Measurements from ENCODE around the gene SLC36A1.

DNA sequence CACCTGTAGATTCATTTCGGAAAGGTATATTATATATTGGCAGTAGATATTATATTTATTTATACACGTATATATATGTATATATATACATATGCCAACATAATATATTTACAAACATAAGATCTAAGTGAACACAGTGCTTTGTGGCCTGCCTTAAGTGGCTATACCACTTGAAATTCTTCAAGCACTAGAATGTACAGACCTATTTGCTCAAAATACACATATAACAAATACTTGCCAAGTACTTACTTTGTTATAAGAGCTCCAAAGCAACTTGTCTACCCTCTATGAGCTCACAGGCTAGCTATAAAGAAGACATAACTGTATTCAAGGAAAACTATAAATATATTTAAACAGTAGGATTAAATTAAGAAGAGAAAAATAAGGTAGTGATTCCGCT, 33.6 kb upstream of the SLC36A1 start:
- TF ChIP-seq EZH2 (IDR thresholded peaks at IDR 0.05; ENCODE audit: low read length, missing control alignments), result no peak
- TF ChIP-seq, protein P1, sequence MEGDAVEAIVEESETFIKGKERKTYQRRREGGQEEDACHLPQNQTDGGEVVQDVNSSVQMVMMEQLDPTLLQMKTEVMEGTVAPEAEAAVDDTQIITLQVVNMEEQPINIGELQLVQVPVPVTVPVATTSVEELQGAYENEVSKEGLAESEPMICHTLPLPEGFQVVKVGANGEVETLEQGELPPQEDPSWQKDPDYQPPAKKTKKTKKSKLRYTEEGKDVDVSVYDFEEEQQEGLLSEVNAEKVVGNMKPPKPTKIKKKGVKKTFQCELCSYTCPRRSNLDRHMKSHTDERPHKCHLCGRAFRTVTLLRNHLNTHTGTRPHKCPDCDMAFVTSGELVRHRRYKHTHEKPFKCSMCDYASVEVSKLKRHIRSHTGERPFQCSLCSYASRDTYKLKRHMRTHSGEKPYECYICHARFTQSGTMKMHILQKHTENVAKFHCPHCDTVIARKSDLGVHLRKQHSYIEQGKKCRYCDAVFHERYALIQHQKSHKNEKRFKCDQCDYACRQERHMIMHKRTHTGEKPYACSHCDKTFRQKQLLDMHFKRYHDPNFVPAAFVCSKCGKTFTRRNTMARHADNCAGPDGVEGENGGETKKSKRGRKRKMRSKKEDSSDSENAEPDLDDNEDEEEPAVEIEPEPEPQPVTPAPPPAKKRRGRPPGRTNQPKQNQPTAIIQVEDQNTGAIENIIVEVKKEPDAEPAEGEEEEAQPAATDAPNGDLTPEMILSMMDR (conservative IDR thresholded peaks at IDR 0.05 in 1 of 2, IDR thresholded peaks at IDR 0.05 in 1 of 2; ENCODE audit: low read depth in 1 of 2, low read length in 2 of 2), result no peak

All from fibroblast of lung (primary cell).